Measurements from ENCODE around the gene USP49. TPM values are rescaled to one million over a fixed set of nuclear protein-coding genes. Genes with fewer than 3 reads are reported as not detected.

USP49 gene
- total RNA-seq, 6 experiments from 2014 or later = 1.7 to 2.3 (median 2.0) TPM

DNA sequence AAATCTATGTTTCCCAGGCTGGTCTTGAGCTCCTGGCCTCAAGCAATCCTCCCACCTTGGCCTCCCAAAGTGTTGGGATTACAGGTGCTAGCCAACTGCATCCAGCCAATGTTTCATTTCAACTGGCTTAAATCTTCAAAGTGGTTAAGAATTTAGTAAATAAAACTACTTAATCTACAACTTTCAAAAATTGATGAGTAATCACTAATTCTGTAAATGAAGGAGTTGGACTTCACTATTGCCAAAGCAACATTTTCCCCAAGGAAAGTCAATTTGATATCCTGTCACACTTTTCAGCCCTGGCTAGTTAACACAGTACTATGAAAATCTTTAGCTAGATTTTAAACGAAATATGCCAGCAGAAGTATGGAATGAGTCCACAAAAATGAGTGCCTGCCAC is 103.9 kb downstream of the USP49 start:
- H3K27me3 Mint-ChIP-seq (ENCODE audit: insufficient read depth) = 0 out of 2 replicates have a peak, but pooled peaks cover 2% of the 10 kb centered on the region
- H3K4me3 Mint-ChIP-seq = no peak overlapping the region
- peaks cover 14% of the 10 kb centered on the region; the same call in 1 of the 2 replicates for H3K4me1 Mint-ChIP-seq (ENCODE audit: low read depth)
- no peaks in the 10 kb centered on the region for H3K9me3 Mint-ChIP-seq
- peaks cover 21% of the 10 kb centered on the region for H3K36me3 Mint-ChIP-seq (ENCODE audit: low read depth)
- TF ChIP-seq CTCF (IDR thresholded peaks at IDR 0.05) = no peak
- H3K27ac Mint-ChIP-seq = no peak overlapping the region
- no peak for DNase-seq

DNA sequence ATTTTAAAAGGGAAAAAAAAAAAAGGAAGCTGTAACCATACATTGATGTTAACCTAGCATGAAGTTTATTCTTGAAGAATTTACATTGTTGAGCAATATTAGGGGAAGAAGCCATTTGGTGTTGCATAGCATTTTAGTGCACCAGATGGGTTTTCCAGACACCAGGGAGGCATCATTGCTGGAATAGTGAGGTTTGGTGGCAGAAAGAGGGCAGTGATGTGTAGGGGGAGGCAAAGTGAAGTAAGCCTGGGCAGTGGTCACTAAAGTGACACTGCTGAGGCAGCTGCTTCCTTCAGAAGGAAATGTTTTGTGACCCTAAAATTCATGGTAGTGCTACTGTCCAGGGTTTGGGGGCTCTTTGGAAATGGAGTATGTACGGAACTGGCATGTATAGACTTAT is 105.1 kb downstream of the USP49 start:
- Mint-ChIP-seq H3K4me1 (ENCODE audit: low read depth) (peaks cover 20% of the 10 kb centered on the region), H3K36me3 (ENCODE audit: low read depth) (peaks cover 21% of the 10 kb centered on the region), H3K27me3 (ENCODE audit: insufficient read depth) (peaks cover 2% of the 10 kb centered on the region), H3K4me3 (no peak overlapping the region; the same call in 1 of the 2 replicates), H3K9me3 (no peaks in the 10 kb centered on the region), H3K27ac (no peak overlapping the region; the same call in 1 of the 2 replicates)
- no peak for DNase-seq
- no peak for TF ChIP-seq CTCF (IDR thresholded peaks at IDR 0.05)

- Mint-ChIP-seq H3K36me3 (ENCODE audit: low read depth) (peaks cover 21% of the 10 kb centered on the region), H3K27ac (no peak overlapping the region; the same call in 1 of the 2 replicates), H3K9me3 (no peaks in the 10 kb centered on the region), H3K27me3 (ENCODE audit: insufficient read depth) (peaks cover 6% of the 10 kb centered on the region), H3K4me1 (ENCODE audit: low read depth) (peaks cover 20% of the 10 kb centered on the region), H3K4me3 (peak overlapping the region; percentile 99)
- TF ChIP-seq CTCF (IDR thresholded peaks at IDR 0.05) = no peak
- DNase-seq = no peak
Observed at GRCh38 chr6:41789390-41789724, 105.8 kb downstream of the USP49 start.

- H3K27ac Mint-ChIP-seq = peak within 1 kb of the TSS; percentile 96
- peaks cover 20% of the 10 kb centered on the region for H3K4me1 Mint-ChIP-seq (ENCODE audit: low read depth)
- H3K27me3 Mint-ChIP-seq (ENCODE audit: insufficient read depth) = peaks cover 6% of the 10 kb centered on the region
- H3K4me3 Mint-ChIP-seq = peak within 1 kb of the TSS; percentile 99
- DNase-seq = peak; percentile 92
- no peaks in the 10 kb centered on the region for H3K9me3 Mint-ChIP-seq
- peaks cover 21% of the 10 kb centered on the region for H3K36me3 Mint-ChIP-seq (ENCODE audit: low read depth)
- peak; percentile 98 for TF ChIP-seq CTCF (IDR thresholded peaks at IDR 0.05)
Observed at GRCh38 chr6:41787219-41787917, 107.8 kb downstream of the USP49 start, which contains the start of gene TOMM6. TSS of gene TOMM6 (plus strand) at chr6:41787694. CDS start at chr6:41787698, 4 bp downstream.

DNA sequence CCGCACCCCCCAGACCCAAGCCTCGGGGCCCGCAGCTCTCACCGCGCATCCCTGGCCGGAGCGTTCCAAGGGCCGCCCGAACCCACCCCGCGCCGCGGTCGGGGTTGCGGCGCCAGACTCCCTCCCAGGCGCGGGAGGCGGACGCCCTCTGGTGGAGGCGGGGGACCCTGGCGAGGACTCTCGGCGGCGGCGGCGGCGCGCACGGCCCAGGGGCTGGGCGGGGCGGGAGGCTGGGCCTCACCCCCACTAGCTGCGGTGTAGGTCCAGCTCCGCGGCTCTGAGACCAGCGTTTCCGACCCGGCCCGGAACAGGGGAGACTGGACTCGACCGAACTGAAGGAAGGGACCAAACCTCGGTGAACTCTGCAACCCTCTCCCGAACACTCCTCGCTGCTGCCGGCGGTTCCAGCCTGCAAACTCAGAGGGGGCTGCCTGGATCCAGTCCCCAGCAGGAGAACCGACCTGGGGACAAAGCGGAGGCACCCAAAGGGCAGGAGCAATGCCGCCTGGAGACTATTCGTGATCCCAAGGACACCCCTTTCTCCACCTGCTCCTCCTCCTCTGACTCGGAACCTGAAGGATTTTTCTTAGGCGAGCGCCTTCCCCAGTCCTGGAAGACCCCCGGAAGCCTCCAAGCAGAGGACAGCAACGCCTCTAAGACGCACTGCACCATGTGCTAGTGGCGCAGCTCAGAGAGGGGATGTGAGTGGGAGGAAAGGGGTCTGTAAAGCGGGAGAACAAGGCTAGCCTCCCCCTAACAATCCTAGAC is 108.5 kb downstream of the USP49 start:
- no peaks in the 10 kb centered on the region for H3K9me3 Mint-ChIP-seq
- DNase-seq = peak; percentile 59
- H3K27me3 Mint-ChIP-seq (ENCODE audit: insufficient read depth) = peaks cover 6% of the 10 kb centered on the region
- peak overlapping the region; percentile 99 for H3K4me3 Mint-ChIP-seq
- H3K27ac Mint-ChIP-seq = peak overlapping the region; percentile 96
- TF ChIP-seq CTCF (IDR thresholded peaks at IDR 0.05) = peak; percentile 86
- peaks cover 20% of the 10 kb centered on the region for H3K4me1 Mint-ChIP-seq (ENCODE audit: low read depth)
- H3K36me3 Mint-ChIP-seq (ENCODE audit: low read depth) = peaks cover 21% of the 10 kb centered on the region

Data from HFFc6 (cell line).